WTC11 (cell line): ENCODE results near the gene ALOX12B.

Source experiments
- ATF3 ChIP-seq: sonication (generic); formaldehyde crosslinking; conservative IDR thresholded peaks from 2 replicates; pipeline ENCODE4 v1.8.1; 2022; ENCODE audit warnings: mild to moderate bottlenecking, missing genetic modification reagents
- ESRRA ChIP-seq: sonication (generic); formaldehyde crosslinking; IDR thresholded peaks from 2 replicates; pipeline ENCODE4 v1.8.1; 2022; ENCODE audit warnings: mild to moderate bottlenecking, missing genetic modification reagents, borderline replicate concordance
- FOXK1 ChIP-seq: sonication (generic); formaldehyde crosslinking; IDR thresholded peaks from 2 replicates; pipeline ENCODE4 v1.8.0; 2022; ENCODE audit warnings: mild to moderate bottlenecking, moderate library complexity, missing genetic modification reagents
- FOXP1 ChIP-seq: sonication (generic); formaldehyde crosslinking; IDR thresholded peaks from 2 replicates; pipeline ENCODE4 v1.8.0; 2022; ENCODE audit warnings: missing genetic modification reagents, mild to moderate bottlenecking, moderate library complexity, borderline replicate concordance
- FOXP4 ChIP-seq: sonication (generic); formaldehyde crosslinking; IDR thresholded peaks from 2 replicates; pipeline ENCODE4 v1.8.0; 2022; ENCODE audit warnings: mild to moderate bottlenecking, missing genetic modification reagents
- GTF2I ChIP-seq: fragments of 250-450 bp; sonication (Bioruptor Pico); conservative IDR thresholded peaks from 2 replicates; pipeline ENCODE4 v1.4.0; 2021; ENCODE audit warnings: mild to moderate bottlenecking
- HMGXB4 ChIP-seq: sonication (generic); formaldehyde crosslinking; IDR thresholded peaks from 2 replicates; pipeline ENCODE4 v1.8.1; 2023; ENCODE audit warnings: mild to moderate bottlenecking, moderate library complexity, missing genetic modification reagents
- JUN ChIP-seq: sonication (generic); formaldehyde crosslinking; IDR thresholded peaks from 2 replicates; pipeline ENCODE4 v1.8.0; 2023; ENCODE audit warnings: mild to moderate bottlenecking, missing genetic modification reagents
- SMAD4 ChIP-seq: sonication (generic); formaldehyde crosslinking; IDR thresholded peaks from 2 replicates; pipeline ENCODE4 v1.8.0; 2022; ENCODE audit warnings: mild to moderate bottlenecking, missing genetic modification reagents
- TEAD4 ChIP-seq: sonication (generic); formaldehyde crosslinking; IDR thresholded peaks from 2 replicates; pipeline ENCODE4 v1.8.0; 2022; ENCODE audit warnings: mild to moderate bottlenecking, missing genetic modification reagents
- TF ChIP-seq, protein P1 (sequence below): fragments of 200-600 bp; IDR thresholded peaks from 2 replicates; pipeline ENCODE4 v1.8.0; 2022; ENCODE audit warnings: antibody characterized with exemption
- TF ChIP-seq, protein P2 (sequence below): sonication (generic); formaldehyde crosslinking; IDR thresholded peaks from 2 replicates; pipeline ENCODE4 v1.8.0; 2023; ENCODE audit warnings: mild to moderate bottlenecking, missing genetic modification reagents
- TF ChIP-seq, protein P3 (sequence below): sonication (generic); formaldehyde crosslinking; IDR thresholded peaks from 2 replicates; pipeline ENCODE4 v1.8.1; 2022; ENCODE audit warnings: low read depth, missing genetic modification reagents, borderline replicate concordance

DNA sequence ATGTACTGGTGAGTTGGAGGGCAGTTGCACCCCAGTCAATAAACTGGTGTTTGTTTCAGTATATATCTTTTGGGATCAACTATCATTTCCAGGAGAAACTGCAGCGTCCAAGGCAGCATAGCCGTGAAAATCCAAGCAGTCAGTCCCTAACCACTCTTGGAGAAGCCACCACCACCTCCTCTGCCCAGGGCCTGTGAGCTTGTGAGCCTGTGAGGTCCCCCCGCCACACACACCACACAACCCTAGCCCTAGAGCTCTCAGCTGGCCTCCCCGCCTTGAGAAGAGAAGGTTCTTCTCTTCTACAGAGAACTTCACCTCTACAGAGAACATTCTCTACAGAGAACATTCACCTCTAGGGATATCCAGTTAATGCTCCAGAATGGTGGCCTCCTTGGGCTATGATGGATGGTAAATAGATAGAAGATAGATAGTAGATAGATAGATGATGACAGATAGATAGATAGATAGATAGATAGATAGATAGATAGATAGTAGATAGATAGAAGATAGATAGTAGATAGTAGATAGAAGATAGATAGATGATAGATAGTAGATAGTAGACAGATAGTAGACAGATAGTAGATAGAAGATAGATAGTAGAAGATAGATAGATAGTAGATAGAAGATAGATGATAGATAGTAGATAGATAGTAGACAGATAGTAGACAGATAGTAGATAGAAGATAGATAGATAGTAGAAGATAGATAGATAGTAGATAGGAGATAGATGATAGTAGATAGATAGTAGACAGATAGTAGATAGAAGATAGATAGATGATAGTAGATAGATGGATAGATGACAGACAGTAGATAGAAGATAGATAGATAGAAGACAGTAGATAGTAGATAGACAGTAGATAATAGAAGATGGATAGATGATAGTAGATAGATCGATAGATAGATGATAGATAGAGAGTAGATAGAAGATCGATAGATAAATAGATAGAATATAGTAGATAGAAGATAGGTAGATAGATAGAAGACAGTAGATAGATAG lies 35.0 kb downstream of the ALOX12B start:
- TF ChIP-seq FOXP1 (CRISPR knock-in tag) (no peak), SMAD4 (no peak), ATF3 (CRISPR knock-in tag) (no peak), FOXP4 (CRISPR knock-in tag) (no peak), JUN (no peak), FOXK1 (CRISPR knock-in tag) (no peak), ESRRA (CRISPR knock-in tag) (no peak), HMGXB4 (CRISPR knock-in tag) (no peak), GTF2I (CRISPR knock-in tag) (no peak), TEAD4 (CRISPR knock-in tag) (no peak)
- TF ChIP-seq, protein P1, sequence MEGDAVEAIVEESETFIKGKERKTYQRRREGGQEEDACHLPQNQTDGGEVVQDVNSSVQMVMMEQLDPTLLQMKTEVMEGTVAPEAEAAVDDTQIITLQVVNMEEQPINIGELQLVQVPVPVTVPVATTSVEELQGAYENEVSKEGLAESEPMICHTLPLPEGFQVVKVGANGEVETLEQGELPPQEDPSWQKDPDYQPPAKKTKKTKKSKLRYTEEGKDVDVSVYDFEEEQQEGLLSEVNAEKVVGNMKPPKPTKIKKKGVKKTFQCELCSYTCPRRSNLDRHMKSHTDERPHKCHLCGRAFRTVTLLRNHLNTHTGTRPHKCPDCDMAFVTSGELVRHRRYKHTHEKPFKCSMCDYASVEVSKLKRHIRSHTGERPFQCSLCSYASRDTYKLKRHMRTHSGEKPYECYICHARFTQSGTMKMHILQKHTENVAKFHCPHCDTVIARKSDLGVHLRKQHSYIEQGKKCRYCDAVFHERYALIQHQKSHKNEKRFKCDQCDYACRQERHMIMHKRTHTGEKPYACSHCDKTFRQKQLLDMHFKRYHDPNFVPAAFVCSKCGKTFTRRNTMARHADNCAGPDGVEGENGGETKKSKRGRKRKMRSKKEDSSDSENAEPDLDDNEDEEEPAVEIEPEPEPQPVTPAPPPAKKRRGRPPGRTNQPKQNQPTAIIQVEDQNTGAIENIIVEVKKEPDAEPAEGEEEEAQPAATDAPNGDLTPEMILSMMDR = no peak
- TF ChIP-seq, protein P2, sequence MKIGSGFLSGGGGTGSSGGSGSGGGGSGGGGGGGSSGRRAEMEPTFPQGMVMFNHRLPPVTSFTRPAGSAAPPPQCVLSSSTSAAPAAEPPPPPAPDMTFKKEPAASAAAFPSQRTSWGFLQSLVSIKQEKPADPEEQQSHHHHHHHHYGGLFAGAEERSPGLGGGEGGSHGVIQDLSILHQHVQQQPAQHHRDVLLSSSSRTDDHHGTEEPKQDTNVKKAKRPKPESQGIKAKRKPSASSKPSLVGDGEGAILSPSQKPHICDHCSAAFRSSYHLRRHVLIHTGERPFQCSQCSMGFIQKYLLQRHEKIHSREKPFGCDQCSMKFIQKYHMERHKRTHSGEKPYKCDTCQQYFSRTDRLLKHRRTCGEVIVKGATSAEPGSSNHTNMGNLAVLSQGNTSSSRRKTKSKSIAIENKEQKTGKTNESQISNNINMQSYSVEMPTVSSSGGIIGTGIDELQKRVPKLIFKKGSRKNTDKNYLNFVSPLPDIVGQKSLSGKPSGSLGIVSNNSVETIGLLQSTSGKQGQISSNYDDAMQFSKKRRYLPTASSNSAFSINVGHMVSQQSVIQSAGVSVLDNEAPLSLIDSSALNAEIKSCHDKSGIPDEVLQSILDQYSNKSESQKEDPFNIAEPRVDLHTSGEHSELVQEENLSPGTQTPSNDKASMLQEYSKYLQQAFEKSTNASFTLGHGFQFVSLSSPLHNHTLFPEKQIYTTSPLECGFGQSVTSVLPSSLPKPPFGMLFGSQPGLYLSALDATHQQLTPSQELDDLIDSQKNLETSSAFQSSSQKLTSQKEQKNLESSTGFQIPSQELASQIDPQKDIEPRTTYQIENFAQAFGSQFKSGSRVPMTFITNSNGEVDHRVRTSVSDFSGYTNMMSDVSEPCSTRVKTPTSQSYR (CRISPR knock-in tag) = no peak
- TF ChIP-seq, protein P3, sequence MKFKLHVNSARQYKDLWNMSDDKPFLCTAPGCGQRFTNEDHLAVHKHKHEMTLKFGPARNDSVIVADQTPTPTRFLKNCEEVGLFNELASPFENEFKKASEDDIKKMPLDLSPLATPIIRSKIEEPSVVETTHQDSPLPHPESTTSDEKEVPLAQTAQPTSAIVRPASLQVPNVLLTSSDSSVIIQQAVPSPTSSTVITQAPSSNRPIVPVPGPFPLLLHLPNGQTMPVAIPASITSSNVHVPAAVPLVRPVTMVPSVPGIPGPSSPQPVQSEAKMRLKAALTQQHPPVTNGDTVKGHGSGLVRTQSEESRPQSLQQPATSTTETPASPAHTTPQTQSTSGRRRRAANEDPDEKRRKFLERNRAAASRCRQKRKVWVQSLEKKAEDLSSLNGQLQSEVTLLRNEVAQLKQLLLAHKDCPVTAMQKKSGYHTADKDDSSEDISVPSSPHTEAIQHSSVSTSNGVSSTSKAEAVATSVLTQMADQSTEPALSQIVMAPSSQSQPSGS (CRISPR knock-in tag) = no peak
